Progenitor cell of endocrine pancreas (in vitro differentiated cells): Measurements from ENCODE around the gene COG1. TPM values are rescaled to one million over a fixed set of nuclear protein-coding genes. Genes with fewer than 3 reads are reported as not detected.

Experiments
- DNase-seq: peaks from one replicate; pipeline ENCODE4 v3.0.0; 2021; ENCODE audit warnings: low spot score; ENCODE audit not compliant: unreplicated experiment
- H3K27ac Mint-ChIP-seq: 2 replicates; pipeline ENCODE4 v1.8.0; 2021; ENCODE audit warnings: mild to moderate bottlenecking, moderate library complexity, mixed read lengths
- H3K27me3 Mint-ChIP-seq: 2 replicates; pipeline ENCODE4 v1.8.0; 2021; ENCODE audit warnings: mixed read lengths
- H3K36me3 Mint-ChIP-seq: 2 replicates; pipeline ENCODE4 v1.8.0; 2022; ENCODE audit warnings: mixed read lengths; ENCODE audit not compliant: insufficient read depth
- H3K4me1 Mint-ChIP-seq: 2 replicates; pipeline ENCODE4 v1.8.0; 2021; ENCODE audit warnings: low read depth, mixed read lengths
- H3K4me3 Mint-ChIP-seq: 2 replicates; pipeline ENCODE4 v1.8.0; 2021; ENCODE audit warnings: low read depth, mild to moderate bottlenecking, moderate library complexity, mixed read lengths
- H3K9me3 Mint-ChIP-seq: 2 replicates; pipeline ENCODE4 v1.8.0; 2021; ENCODE audit warnings: low read depth, mixed read lengths
- CTCF ChIP-seq: fragments of 200-600 bp; sonication (generic); IDR thresholded peaks from one replicate; pipeline ENCODE4 v1.5.0; 2021; ENCODE audit warnings: antibody characterized with exemption, mild to moderate bottlenecking; ENCODE audit not compliant: unreplicated experiment
- total RNA-seq: library from RNA; stranded (reverse); gene quantifications from 2 replicates; pipeline ENCODE4 v1.2.1, GENCODE V29; 2021

Gene COG1
- total RNA-seq, 1 donor from 2014 or later: 50.5 TPM

- Mint-ChIP-seq H3K9me3 (no peaks in the 10 kb centered on the region), H3K4me3 (peak overlapping the region; percentile 97), H3K27ac (no peak overlapping the region), H3K4me1 (peaks cover 32% of the 10 kb centered on the region), H3K27me3 (no peaks in the 10 kb centered on the region), H3K36me3 (peaks cover 5% of the 10 kb centered on the region)
- no peak for DNase-seq
- TF ChIP-seq CTCF: no peak
Measured at GRCh38 chr17:73230088-73230487, 37.2 kb downstream of the COG1 start.

- no peak for DNase-seq
- Mint-ChIP-seq H3K4me1 (peaks cover 32% of the 10 kb centered on the region), H3K27me3 (no peaks in the 10 kb centered on the region), H3K9me3 (no peaks in the 10 kb centered on the region), H3K36me3 (peaks cover 12% of the 10 kb centered on the region), H3K4me3 (peak overlapping the region; percentile 97), H3K27ac (peak overlapping the region; percentile 100)
- TF ChIP-seq CTCF: no peak
Measured at GRCh38 chr17:73231395-73231794, 38.5 kb downstream of the COG1 start.

GRCh38 chr17:73231841-73232586, 39.2 kb downstream of the COG1 start:
- H3K36me3 Mint-ChIP-seq: peaks cover 9% of the 10 kb centered on the region
- TF ChIP-seq CTCF: peak; percentile 23
- peak overlapping the region; percentile 97 for H3K4me3 Mint-ChIP-seq
- peaks cover 32% of the 10 kb centered on the region for H3K4me1 Mint-ChIP-seq
- DNase-seq: peak; percentile 95
- H3K27ac Mint-ChIP-seq: peak overlapping the region; percentile 100
- H3K27me3 Mint-ChIP-seq: no peaks in the 10 kb centered on the region
- H3K9me3 Mint-ChIP-seq: no peaks in the 10 kb centered on the region

- H3K4me3 Mint-ChIP-seq: peak overlapping the region; percentile 97
- no peaks in the 10 kb centered on the region for H3K9me3 Mint-ChIP-seq
- H3K27ac Mint-ChIP-seq: peak overlapping the region; percentile 100
Measured at GRCh38 chr17:73232587-73233373, 39.9 kb downstream of the COG1 start.

More at GRCh38 chr17:73232587-73233373, 39.9 kb downstream of the COG1 start:
- H3K27me3 Mint-ChIP-seq: no peaks in the 10 kb centered on the region
- TF ChIP-seq CTCF: no peak
- H3K4me1 Mint-ChIP-seq: peaks cover 35% of the 10 kb centered on the region
- no peak for DNase-seq
- peaks cover 12% of the 10 kb centered on the region for H3K36me3 Mint-ChIP-seq
